RPMI7951 (cell line): ENCODE data around the gene GALNT17. TPM values are rescaled to one million over a fixed set of nuclear protein-coding genes. Genes with fewer than 3 reads are reported as not detected.
A peak's percentile ranks its signal among the peaks of the same experiment; 100 is the strongest.
"Not testable (repeated sequence)": the region's sequence is repeated elsewhere in the genome, so short reads cannot be mapped to it uniquely, and the experiment has no call there.

Experiments
- DNase-seq: peaks from one replicate; pipeline ENCODE4 v3.0.0-alpha.2; 2012; ENCODE audit warnings: low read depth
- total RNA-seq: library from RNA; depleted of rRNA; stranded (reverse); fragments of >200 nt; shearing (Covaris generic); gene quantifications from 2 replicates; pipeline ENCODE4 v1.2.3, GENCODE V29; 2014

The GALNT17 gene
- total RNA-seq, 1 experiment from 2014 or later, result not detected

DNA sequence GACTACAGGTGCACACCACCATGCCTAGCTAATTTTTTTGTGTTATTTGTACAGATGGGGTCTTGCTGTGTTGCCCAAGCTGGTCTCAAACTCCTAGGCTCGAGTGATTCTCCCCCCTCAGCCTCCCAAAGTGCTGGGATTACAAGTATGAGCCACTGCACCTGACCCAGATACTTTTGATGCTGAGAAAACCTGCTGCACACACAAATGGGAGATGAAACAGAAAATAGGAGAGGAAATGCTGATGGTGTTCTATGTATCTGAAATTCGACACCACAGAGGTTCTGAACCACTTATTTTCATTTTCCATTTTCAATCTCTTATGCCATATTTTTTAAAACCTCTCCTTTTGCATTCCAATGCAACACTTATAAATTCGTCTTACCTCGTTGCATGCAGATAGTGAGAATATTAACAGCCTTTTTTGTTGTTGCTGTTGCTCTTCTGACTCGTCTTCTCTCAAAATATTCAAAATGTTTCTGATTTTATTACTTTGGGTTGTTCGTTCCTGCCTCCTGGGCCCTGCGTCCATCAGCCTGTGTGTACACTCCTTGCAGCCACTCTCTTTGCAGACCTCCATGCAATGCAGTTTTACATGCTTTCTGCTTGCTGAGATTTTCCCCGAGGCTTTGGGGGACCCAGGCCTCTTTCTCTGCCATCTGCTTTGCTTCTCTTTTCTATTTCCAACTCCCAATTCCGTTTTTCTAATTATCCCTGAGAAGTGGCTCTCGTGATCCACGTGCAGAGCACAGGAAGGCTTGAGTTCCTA is 556.1 kb downstream of the GALNT17 start:
- DNase-seq, result no peak

DNA sequence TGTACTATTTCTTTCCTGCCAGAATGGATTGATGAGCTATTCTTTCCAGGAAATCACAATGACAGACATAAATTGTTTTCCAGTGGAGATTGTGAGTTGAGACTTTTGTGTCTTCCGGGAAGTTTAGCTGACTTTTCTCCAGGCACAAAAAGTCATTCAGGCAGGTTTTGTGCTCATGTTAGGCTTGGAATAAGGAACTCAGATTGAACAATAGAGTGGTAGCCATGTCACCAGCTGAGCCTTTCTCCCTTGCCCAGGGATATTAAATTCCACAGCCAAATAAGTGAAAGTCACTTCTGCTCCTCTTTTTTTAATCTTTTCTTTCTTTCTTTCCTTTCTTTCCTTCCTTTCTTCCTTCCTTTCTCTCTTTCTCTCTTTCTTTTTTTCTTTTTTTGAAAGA is 559.6 kb downstream of the GALNT17 start:
- DNase-seq, result no peak

DNA sequence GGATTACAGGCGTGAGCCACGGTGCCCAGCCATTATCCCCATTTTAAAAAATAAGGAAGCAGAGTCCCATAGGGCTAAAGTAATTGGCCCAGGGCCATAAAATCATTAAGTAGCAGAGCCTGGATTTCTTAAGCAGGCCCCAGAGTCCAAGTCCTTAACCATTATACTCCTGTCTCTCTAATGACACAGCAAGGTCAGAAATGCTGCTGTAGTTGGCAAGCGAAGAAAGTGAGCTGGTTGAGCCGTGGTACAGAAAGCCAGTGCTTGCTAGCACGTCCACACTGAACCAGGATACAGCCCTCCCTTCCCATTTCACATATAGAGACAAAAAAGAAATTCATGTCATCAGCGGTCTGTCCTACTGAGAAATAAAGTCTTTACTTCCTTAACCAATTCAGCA is 562.7 kb downstream of the GALNT17 start:
- DNase-seq, result no peak

DNA sequence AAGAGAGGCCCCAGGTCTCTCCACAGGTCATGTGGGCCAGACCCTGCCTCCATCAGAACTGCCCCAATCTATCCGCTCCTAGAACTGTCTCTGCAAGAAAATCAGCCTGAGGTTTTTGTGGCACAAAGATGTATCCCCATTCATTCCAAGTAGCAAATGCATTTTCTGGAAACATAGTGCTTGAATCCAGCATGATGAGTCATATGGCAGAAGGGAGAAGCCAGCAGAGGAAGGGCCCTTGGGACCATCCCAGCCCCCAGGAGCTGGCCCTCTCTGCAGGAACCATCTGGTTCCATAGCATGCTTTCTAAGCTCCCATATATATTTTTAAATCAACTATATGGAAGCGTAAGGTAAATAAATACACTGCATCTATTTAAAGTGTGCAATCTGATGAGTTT is 563.2 kb downstream of the GALNT17 start:
- DNase-seq, result no peak

DNA sequence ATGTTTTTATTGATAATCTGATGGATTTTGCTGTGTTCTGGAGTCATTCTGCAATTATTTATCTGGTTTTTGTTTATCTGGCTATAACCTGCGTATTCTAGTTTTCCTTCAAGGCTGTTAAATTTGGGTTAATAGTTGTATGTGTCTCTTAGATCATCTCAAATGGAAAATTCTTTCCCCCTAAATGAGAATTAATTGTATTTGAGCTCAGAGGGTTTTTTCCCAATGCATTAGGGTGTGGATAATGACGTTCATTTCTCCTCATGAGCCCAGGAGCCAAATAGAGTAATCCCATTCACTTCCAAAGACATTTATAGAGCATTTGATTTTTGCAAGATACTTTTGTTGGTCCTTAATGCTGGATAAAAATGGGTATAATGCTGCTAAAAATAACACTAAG is 564.6 kb downstream of the GALNT17 start:
- no peak for DNase-seq

DNA sequence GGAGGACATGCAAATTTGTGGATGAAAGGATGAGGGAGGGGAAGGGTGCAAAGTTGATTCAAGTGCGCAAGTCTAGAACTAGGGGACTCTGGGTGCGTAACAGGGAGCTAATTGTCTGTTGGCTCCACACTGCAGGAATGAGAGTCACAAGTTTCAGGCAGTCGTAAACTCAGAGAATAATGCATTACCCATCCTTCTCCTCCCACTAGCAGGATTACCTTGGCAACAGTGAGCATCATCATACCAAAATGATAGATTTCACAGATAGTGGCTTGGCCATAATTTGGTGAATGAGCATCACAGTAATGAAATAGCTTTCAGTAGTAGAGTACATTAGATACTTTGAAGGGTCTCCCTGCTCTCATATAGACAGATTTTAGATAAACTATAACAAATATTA is 565.5 kb downstream of the GALNT17 start:
- DNase-seq, result no peak

DNA sequence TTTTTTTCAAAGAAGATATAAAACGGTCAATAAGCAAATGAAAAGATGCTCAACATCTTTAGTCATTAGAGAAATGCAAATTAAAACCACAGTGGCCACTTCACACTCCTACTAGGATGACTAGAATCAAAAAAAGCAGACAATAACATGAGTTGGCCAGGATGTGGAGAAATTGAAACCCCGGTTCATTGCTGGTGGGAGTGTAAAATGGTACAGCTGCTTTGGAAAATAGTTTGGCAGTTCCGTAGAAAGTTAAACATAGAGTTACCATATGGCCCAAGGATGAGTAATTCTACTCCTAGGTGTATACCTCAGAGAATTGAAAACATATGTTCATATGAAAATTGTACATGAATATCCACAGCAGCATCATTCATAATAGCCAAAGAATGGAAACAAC is 573.3 kb downstream of the GALNT17 start:
- peak; percentile 44 for DNase-seq

DNA sequence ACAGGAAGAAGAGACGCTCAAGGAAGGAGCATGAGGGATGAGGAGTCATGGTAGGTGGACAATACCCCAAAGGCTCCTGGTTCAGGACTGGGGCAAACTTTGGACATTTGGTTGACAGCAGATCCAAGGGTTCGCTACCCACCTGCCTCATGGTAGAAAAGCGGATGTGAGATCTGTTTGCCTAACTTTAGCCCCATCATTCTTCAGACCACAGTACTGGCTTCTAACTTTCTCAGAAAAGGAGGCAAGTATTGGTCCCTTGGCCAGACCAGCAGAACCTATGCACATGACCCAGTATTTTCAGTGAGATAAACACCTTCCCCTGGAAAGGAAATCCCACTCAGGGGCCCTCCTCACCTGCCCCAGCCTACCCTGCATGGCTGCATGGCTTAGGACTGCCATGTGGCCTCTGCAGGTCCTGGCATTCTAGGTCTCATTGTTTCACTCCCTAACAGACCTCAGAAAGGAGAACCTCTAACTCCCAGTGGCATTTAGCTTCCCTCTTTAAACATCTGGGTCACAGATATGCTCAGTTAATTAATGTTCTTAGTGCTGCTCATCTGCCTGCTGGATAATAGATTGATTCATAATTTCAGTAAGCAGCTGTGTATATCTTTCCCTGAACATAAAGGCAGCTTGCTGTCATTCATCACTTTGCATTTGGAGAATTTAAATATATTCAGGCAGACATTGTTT is 574.1 kb downstream of the GALNT17 start:
- DNase-seq, result no peak

- no peak for DNase-seq
These were observed 574.6 kb downstream of the GALNT17 start for GRCh38 chr7:71706597-71706975.

GRCh38 chr7:71707041-71707440 is 575.1 kb downstream of the GALNT17 start:
- DNase-seq, result no peak

DNA sequence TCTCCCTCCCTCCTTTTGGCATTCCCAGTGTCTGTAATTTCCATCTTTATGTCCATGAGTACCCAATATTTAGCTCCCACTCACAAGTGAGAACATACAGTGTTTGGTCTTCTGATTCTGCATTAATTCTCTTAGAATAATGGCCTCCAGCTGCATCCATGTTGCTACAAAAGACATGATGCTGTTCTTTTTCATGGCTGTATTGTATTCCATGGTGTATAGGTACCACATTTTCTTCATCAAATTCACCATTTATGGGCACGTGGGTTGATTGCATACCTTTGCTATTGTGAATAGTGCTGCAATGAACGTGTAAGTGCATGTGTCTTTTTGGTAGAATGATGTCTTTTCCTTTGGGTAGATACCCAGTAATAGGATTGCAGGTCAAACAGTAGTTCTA is 576.8 kb downstream of the GALNT17 start:
- DNase-seq, result no peak

DNA sequence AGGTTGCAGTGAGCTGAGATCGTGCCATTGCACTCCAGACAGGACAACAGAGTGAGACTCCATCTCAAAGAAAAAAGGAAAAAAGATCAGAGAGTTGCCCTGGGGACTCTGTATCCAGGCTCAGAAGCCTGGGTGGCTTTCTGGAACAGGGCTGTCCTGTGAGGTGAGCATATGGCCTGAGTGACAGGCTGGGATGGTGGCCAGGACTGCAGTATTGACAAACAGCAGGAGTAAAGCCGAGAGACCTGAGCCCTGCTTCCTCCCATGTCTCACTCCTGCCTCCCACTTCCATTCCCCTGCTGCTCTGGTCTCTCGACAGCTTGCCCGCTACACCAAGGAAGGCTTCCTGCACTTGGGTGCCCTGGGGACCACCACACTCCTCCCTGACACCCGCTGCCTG is 578.5 kb downstream of the GALNT17 start:
- no peak for DNase-seq

DNA sequence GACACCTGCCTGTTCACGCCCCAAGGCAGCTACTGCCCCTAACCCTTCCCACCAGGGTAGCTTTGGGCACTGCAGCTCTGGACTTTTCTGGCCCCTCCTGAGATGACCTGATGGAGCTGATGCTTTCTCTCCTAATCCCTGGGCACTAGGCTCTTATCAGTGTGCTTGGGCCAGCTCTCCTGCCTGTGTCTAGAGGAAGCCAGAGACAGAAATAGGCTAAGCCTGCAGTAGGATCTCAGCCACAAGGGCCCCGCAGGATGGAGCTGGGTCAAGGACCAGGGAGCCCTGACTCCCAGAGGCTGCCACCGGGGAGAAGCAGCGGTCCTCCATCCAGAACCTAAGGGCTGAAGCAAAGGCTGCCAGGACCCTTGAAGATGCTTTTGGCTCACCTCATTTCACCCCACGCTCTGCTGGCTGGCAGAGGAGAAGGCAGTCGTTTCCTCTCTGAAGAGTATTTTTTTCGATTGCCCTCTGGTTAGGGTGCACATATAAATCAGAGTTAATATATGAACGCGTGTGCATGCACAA is 580.8 kb downstream of the GALNT17 start:
- DNase-seq, result no peak

GRCh38 chr7:71716690-71717089 is 584.7 kb downstream of the GALNT17 start:
- no peak for DNase-seq

DNA sequence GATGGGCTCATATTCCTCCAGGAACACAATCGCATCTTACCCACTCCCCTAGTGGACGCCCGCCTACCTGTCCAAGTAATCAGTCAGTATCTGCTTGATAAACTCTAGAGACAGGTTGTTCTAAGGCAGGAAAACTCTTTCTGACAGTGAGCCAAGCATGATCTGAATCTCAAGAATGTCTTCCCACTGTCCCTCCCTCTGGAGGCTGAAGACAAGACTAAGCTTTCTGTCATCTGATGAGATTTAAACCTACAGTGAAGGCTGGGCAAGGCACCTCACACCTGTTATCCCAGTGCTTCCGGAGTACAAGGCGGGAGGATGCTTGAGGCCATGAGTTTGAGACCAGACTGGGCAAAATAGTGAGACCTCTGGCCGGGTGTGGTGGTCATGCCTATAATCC is 586.6 kb downstream of the GALNT17 start:
- no peak for DNase-seq

DNA sequence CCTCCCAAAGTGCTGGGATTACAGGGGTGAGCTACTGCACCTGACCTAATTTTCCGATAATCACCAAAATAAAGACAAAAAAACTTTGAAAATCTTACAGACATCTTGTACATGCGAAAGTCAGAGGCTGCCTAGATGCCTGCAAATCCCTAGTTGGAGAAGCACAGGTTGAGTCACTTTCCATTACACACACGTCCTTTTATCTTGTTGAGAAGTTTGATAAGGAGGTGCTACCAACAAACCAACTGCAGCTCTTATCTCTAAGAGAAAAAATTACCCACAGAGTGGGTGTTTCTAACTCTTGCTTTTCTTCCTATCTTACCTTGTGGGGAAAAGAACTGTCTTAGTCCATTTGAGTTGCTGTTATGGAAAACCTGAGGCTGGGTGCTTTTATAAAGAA is 589.8 kb downstream of the GALNT17 start:
- no peak for DNase-seq

GRCh38 chr7:71723859-71724258 is 591.9 kb downstream of the GALNT17 start:
- DNase-seq, result no peak

- no peak for DNase-seq
These were observed 595.4 kb downstream of the GALNT17 start for GRCh38 chr7:71727347-71727746.

DNA sequence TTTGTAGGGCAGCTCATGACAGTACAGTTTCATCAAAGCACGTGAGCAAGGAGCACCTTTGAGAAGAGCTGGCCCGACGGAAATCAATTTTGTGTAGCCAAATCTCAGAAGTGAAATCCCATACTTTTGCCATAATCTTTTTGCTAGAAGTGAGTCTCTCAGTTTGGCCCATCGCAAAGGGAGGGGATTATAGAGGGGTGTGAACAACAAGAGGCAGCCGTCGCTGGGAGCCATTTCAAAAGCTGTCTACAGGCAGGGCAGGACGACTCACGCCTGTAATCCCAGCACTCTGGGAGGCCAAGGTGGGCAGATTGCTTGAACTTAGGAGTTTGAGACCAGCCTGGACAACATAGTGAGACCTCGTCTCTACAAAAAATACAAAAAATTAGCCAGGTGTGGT is 599.8 kb downstream of the GALNT17 start:
- no peak for DNase-seq

GRCh38 chr7:71733107-71733870 is 601.3 kb downstream of the GALNT17 start:
- peak; percentile 45 for DNase-seq

DNA sequence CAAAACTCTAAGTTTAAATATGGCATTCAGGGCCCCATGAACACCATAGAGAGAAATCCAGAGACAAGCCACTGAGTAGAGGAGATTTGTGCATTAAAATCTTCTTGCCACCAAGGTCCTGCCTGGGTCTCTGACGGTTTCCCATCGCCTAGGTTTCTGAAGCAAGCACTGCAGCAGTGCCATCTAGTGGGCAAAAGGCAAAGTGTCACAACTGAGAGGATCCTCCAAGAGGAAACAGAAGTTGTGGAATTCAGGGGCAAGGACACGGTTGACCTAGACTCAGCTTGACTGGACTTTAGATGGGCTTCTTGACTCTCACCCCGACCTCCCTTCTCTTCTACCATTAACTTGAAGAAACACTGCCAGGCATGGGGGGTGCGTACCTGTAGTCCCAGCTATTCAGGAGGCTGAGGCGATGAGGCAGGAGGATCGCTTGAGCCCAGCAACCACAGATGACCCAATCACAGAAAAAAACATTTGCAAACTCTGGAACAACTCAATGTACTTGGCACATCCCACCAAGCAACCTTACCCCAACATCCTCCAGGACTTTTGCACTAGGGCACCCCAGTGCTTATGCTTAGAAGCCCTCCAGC is 604.1 kb downstream of the GALNT17 start:
- peak; percentile 44 for DNase-seq

DNA sequence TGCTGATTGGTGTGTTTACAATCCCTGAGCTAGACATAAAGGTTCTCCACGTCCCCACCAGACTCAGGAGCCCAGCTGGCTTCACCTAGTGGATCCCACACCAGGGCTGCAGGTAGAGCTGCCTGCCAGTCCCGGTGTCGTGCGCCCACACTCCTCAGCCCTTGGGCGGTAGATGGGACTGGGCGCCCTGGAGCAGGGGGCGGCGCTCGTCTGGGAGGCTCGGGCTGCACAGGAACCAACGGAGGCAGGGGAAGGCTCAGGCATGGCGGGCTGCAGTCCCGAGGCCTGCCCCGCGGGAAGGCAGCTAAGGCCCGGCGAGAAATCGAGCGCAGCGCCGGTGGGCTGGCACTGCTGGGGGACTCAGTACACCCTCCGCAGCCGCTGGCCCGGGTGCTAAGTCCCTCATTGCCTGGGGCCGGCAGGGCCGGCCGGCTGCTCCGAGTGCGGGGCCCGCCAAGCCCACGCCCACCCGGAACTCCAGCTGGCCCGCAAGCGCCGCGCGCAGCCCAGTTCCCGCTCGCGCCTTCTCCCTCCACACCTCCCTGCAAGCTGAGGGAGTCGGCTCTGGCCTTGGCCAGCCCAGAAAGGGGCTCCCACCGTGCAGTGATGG is 606.1 kb downstream of the GALNT17 start:
- DNase-seq, result not testable (repeated sequence)
